Upper lobe of right lung (tissue), 1 donor: ENCODE measurements around the gene RECK. TPM values are rescaled to one million over a fixed set of nuclear protein-coding genes. Genes with fewer than 3 reads are reported as not detected.

Experiments
- ATAC-seq: fragments of 200-7000 bp; cut with Tn5 transposase; one replicate; pipeline ENCODE4 v1.9.1; 2020; ENCODE audit warnings: mild to moderate bottlenecking, moderate library complexity
- DNase-seq: peaks from one replicate; pipeline ENCODE4 v3.0.0-alpha.2; 2020
- H3K27ac ChIP-seq: fragments of 200-600 bp; one replicate; pipeline ENCODE4 v1.8.0; 2022
- H3K27me3 ChIP-seq: fragments of 200-600 bp; one replicate; pipeline ENCODE4 v1.8.0; 2022; ENCODE audit warnings: mild to moderate bottlenecking
- H3K36me3 ChIP-seq: fragments of 200-600 bp; one replicate; pipeline ENCODE4 v1.8.0; 2022
- H3K4me1 ChIP-seq: fragments of 200-600 bp; one replicate; pipeline ENCODE4 v1.8.0; 2022
- H3K4me3 ChIP-seq: fragments of 200-600 bp; one replicate; pipeline ENCODE4 v1.8.0; 2022; ENCODE audit warnings: mild to moderate bottlenecking
- H3K9me3 ChIP-seq: fragments of 200-600 bp; one replicate; pipeline ENCODE4 v1.8.0; 2022
- intact Hi-C: fragments of 100-400 bp; cut with DNase I; formaldehyde crosslinking; loops from one replicate; pipeline ENCODE4 v1.11.0; 2022
- total RNA-seq: library from RNA; stranded (reverse); fragmentation: NEBNext Ultra II Directional; extraction: Animal tissue kit (Norgen Biotek cat#: 25700); gene quantifications from one replicate; pipeline ENCODE4 v1.2.1, GENCODE V29; 2021
- TF ChIP-seq, protein P1 (sequence below): fragments of 200-600 bp; IDR thresholded peaks from one replicate; pipeline ENCODE4 v1.8.0; 2022; ENCODE audit warnings: antibody characterized with exemption
- donor health status: DM: no; HTN: yes; CAD: no; lungs with severe emphysema.

RECK gene
- total RNA-seq, 1 donor from 2014 or later, result 20.1 TPM

DNA sequence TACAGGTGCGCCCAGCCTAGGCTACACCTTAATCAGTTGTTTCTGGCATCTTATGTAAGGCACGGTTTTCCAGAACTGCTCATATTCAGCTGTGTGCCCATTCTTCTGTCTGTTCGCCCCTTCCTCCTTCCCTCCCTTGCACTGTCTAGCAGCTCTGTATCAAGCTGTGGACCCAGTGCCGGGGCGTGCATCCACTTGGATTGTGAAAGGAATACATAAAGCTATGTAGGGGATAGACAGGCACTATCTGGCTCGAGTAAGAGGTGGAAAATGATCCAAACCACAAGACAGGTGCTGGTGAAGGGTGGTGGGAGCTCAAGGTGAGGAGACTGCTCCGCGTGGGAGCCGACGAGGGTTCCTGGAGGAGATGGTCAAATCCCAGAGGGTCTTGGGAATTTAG lies 101.8 kb downstream of the RECK start:
- Histone ChIP-seq H3K4me1 (peaks cover 49% of the 10 kb centered on the region), H3K27me3 (no peaks in the 10 kb centered on the region), H3K9me3 (no peaks in the 10 kb centered on the region), H3K27ac (no peak overlapping the region), H3K36me3 (no peaks in the 10 kb centered on the region), H3K4me3 (no peak overlapping the region)
- DNase-seq, result no peak
- intact Hi-C loops, result no loop called here
- no peak for ATAC-seq
- TF ChIP-seq, protein P1, sequence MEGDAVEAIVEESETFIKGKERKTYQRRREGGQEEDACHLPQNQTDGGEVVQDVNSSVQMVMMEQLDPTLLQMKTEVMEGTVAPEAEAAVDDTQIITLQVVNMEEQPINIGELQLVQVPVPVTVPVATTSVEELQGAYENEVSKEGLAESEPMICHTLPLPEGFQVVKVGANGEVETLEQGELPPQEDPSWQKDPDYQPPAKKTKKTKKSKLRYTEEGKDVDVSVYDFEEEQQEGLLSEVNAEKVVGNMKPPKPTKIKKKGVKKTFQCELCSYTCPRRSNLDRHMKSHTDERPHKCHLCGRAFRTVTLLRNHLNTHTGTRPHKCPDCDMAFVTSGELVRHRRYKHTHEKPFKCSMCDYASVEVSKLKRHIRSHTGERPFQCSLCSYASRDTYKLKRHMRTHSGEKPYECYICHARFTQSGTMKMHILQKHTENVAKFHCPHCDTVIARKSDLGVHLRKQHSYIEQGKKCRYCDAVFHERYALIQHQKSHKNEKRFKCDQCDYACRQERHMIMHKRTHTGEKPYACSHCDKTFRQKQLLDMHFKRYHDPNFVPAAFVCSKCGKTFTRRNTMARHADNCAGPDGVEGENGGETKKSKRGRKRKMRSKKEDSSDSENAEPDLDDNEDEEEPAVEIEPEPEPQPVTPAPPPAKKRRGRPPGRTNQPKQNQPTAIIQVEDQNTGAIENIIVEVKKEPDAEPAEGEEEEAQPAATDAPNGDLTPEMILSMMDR, result no peak

DNA sequence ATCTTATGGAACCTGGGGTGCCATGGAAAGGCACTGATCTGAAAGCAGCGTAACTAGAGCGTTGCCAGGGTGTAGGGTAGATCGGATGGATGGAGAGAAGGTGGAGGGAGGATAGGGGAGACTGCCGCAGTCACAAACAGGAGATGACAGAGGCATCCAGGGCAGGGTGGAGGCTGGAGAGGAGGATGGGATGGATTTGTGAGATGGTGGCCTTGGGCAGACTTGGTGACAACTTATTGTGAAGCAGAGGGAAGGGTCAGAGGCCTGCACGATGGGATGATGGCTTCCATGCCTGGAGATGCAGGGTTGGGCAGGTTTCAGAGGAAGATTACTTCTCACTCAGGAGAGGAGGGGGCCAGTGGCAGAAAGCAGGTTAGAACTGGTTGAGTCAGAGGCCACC lies 102.2 kb downstream of the RECK start:
- intact Hi-C loops, result no loop called here
- H3K9me3 ChIP-seq, result no peaks in the 10 kb centered on the region
- peaks cover 53% of the 10 kb centered on the region for H3K4me1 ChIP-seq
- no peak overlapping the region for H3K27ac ChIP-seq
- H3K36me3 ChIP-seq, result no peaks in the 10 kb centered on the region
- ATAC-seq (no peak), DNase-seq (no peak)
- H3K27me3 ChIP-seq, result no peaks in the 10 kb centered on the region
- H3K4me3 ChIP-seq, result no peak overlapping the region
- TF ChIP-seq, protein P1, result no peak

DNA sequence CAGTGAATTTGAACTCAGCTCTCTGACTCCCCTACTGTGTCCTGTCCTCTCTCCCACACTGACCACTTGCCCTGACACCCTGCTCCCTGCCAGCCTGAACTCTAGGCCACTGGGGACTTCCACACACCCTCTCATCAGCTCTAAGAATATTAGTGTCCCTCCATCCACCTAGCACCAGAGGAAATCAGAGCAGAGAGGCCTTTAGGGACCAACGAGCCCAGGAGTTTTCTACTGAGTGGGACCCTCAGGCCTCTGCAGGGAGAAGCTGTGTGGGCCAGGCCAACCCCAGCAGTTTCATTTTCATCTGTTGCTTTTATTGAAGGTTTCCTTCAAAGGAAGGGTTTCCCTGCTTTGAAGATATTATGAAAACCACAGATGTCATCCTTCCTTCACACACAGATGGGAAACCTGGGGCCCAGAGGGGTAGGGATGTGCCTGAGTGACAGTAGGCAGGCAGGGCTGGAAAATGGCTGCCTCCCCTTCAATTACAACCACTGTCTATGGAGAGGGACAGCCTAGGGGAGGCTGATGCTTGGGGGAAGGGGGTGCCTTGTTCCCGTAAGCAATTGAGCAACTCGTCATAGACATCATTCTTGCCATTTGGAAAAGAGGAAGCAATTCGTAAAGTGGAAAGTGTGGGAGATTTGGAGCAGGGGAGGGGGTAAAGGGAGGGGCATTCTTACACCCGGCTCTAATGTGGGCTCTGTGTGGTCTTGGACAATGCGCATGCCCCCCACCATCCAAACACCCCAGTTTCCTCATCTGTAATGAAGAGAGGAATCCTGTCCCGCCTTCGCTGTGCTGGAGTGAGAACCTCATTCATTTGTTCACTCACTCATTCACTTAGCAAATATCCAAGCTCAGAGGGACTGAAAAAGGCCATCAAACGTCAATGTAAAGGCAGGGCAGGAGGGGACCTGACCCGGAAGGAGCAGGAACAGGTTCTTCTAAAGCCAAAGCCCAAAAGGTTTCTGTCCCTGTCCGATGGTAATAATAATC lies 103.7 kb downstream of the RECK start:
- no peaks in the 10 kb centered on the region for H3K9me3 ChIP-seq
- TF ChIP-seq, protein P1, result no peak

GRCh38 chr9:36141288-36141687 lies 104.6 kb downstream of the RECK start:
- peaks cover 66% of the 10 kb centered on the region for H3K4me1 ChIP-seq
- no peaks in the 10 kb centered on the region for H3K9me3 ChIP-seq
- ATAC-seq, result no peak
- DNase-seq, result no peak
- H3K36me3 ChIP-seq, result no peaks in the 10 kb centered on the region
- H3K4me3 ChIP-seq, result no peak overlapping the region
- H3K27ac ChIP-seq, result no peak overlapping the region
- H3K27me3 ChIP-seq, result no peaks in the 10 kb centered on the region
- intact Hi-C loops, result no loop called here
- TF ChIP-seq, protein P1, result peak; percentile 24

More for the DNA sequence above, 103.7 kb downstream of the RECK start:
- ATAC-seq (peak; percentile 9), DNase-seq (no peak)
- Histone ChIP-seq H3K27ac (peak overlapping the region; percentile 56), H3K27me3 (no peaks in the 10 kb centered on the region), H3K4me3 (no peak overlapping the region), H3K36me3 (no peaks in the 10 kb centered on the region), H3K4me1 (peaks cover 66% of the 10 kb centered on the region)
- intact Hi-C loops, result no loop called here

DNA sequence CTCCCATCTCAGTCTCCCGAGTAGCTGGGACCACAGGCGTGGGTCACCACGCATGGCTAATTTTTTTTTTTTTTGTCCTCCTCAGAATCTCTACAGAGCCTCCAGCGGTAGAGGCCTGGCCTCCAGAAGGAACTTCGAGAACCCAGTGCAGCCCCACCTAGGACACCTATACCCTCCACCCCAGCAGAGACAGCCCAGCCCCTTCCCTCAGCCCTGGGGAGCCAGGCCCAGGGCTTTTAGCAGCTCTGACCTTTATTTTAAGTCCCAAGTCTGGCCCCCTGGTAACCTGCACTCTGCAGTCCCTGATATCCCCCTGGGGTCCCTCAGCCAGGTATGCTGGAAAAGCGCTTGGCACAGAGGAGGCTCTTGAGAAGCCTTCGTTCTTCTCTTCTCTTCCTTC lies 105.0 kb downstream of the RECK start:
- peak overlapping the region; percentile 80 for H3K27ac ChIP-seq
- no peak for DNase-seq
- intact Hi-C loops, result no loop called here

More for the DNA sequence above, 105.0 kb downstream of the RECK start:
- TF ChIP-seq, protein P1, result no peak
- no peaks in the 10 kb centered on the region for H3K9me3 ChIP-seq
- peaks cover 69% of the 10 kb centered on the region for H3K4me1 ChIP-seq
- no peaks in the 10 kb centered on the region for H3K27me3 ChIP-seq
- ATAC-seq, result no peak
- no peaks in the 10 kb centered on the region for H3K36me3 ChIP-seq
- H3K4me3 ChIP-seq, result no peak overlapping the region
